Measurements from ENCODE around the gene PFDN1.

Gene PFDN1

DNA sequence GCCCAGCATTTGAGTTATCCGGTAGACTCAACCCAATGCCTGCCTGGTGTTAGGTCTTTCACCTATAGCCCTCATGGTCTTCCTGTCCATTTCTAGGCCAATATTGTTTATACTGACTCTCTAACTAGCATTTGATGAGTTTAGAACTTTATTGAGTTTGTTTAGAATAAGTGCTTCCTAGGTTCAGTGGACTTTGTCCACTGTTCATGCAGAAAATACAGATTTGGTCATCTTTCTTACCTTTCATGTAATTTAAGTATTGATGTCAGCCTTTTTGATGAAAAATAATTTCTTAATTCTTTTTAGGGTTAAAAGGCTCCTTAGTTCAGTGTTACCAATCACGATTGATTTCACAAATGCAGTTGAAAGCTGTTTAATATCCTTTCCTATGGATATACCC is 105.9 kb downstream of the PFDN1 start:
- no peak for DNase-seq (ENCODE audit: low read depth)
- H3K4me3 ChIP-seq (ENCODE audit: low read length) = no peak overlapping the region
- TF ChIP-seq, protein P1, sequence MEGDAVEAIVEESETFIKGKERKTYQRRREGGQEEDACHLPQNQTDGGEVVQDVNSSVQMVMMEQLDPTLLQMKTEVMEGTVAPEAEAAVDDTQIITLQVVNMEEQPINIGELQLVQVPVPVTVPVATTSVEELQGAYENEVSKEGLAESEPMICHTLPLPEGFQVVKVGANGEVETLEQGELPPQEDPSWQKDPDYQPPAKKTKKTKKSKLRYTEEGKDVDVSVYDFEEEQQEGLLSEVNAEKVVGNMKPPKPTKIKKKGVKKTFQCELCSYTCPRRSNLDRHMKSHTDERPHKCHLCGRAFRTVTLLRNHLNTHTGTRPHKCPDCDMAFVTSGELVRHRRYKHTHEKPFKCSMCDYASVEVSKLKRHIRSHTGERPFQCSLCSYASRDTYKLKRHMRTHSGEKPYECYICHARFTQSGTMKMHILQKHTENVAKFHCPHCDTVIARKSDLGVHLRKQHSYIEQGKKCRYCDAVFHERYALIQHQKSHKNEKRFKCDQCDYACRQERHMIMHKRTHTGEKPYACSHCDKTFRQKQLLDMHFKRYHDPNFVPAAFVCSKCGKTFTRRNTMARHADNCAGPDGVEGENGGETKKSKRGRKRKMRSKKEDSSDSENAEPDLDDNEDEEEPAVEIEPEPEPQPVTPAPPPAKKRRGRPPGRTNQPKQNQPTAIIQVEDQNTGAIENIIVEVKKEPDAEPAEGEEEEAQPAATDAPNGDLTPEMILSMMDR (IDR thresholded peaks at IDR 0.05; ENCODE audit: insufficient read depth, low read depth, low read length, missing control alignments) = no peak

DNA sequence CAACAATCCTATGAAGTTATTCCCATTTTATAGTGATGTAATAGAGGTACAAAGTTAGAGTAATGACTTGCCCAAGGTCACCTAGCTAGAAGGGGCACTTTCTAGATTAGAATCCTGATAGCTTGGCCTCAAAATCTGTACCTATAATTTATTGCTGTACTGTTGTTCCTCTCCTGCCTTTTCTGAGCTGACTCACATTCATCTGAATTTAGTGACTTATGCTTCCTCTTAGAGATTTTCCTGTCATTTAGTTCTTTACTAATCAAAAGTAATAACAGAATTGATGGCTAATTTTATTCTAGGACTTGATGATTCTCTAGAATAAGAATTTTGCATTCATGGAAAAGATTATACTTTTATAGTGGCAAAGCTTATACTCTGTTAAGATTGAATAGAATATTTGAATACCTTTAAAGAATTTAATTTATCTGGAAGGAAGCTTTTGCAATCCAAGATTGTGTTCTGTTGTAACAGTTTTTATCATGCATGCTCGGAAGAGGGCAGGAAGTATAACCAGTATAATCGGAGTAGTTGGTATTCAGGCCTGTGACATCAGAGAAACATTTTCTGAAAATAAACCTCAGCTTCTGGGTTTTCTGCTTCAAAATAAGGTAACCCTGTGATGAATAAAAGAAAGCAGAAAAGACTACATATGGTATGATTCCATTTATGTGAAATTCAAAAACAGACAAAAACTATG is 106.6 kb downstream of the PFDN1 start:
- DNase-seq (ENCODE audit: low read depth) = no peak
- TF ChIP-seq, protein P1 (IDR thresholded peaks at IDR 0.05; ENCODE audit: insufficient read depth, low read depth, low read length, missing control alignments) = no peak
- no peak overlapping the region for H3K4me3 ChIP-seq (ENCODE audit: low read length)
